Measurements from ENCODE around the gene DNAJA2. TPM values are rescaled to one million over a fixed set of nuclear protein-coding genes. Genes with fewer than 3 reads are reported as not detected.
A peak's percentile ranks its signal among the peaks of the same experiment; 100 is the strongest.

DNAJA2 gene
- total RNA-seq (2014; rRNA removed; shearing (Covaris generic)) (40.8 and 43.3 TPM in 2 replicates), total RNA-seq (2022) (50.4 and 61.6 TPM in 2 replicates), Bru-seq, nascent RNA (percentile 93 among the genes with signal in this experiment), BruChase-seq, experiment 1, labeled RNA remaining after a 6-hour chase (percentile 85 among the genes with signal in this experiment), BruChase-seq, experiment 2, labeled RNA remaining after a 2-hour chase (percentile 95 among the genes with signal in this experiment)
- long read RNA-seq, transcript DNAJA2-201 (9 exons, 3,122 nt) = major isoform, 75 of 87 reads
- long read RNA-seq, partial matches to known transcripts = 5 of 87 reads
- long read RNA-seq, other reads (novel, unspliced or antisense) = 7 of 87 reads

GRCh38 chr16:46973207-46973995, at the start of gene DNAJA2:
DNAJA2 (minus strand) TSS chr16:46973674; CDS start chr16:46973572, 102 bp downstream.
- TF ChIP-seq, protein P1, sequence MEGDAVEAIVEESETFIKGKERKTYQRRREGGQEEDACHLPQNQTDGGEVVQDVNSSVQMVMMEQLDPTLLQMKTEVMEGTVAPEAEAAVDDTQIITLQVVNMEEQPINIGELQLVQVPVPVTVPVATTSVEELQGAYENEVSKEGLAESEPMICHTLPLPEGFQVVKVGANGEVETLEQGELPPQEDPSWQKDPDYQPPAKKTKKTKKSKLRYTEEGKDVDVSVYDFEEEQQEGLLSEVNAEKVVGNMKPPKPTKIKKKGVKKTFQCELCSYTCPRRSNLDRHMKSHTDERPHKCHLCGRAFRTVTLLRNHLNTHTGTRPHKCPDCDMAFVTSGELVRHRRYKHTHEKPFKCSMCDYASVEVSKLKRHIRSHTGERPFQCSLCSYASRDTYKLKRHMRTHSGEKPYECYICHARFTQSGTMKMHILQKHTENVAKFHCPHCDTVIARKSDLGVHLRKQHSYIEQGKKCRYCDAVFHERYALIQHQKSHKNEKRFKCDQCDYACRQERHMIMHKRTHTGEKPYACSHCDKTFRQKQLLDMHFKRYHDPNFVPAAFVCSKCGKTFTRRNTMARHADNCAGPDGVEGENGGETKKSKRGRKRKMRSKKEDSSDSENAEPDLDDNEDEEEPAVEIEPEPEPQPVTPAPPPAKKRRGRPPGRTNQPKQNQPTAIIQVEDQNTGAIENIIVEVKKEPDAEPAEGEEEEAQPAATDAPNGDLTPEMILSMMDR (conservative IDR thresholded peaks at IDR 0.05; ENCODE audit: low read length) = no peak
- no peak for TF ChIP-seq EZH2phosphoT487 (IDR thresholded peaks at IDR 0.05; ENCODE audit: borderline replicate concordance, low read depth, low read length)
- BruUV-seq (replicated peaks) = no TSS peak
- intact Hi-C loops (cut with micrococcal nuclease; ENCODE audit: unreplicated experiment) = loop anchor here (2.0 to 10.0 kb wide), 4 partner anchors 45 to 521 kb away; no protein-coding TSS in a partner anchor
- H4K20me1 ChIP-seq (ENCODE audit: insufficient read depth, low read length) = peaks cover 22% of the 10 kb centered on the region
- peaks cover 56% of the 10 kb centered on the region for H3K79me2 ChIP-seq (ENCODE audit: insufficient read depth, low read depth, low read length)
- CTCF ChIA-PET (ENCODE audit: unreplicated experiment) = interaction anchor here (0.7 kb wide), 1 partner anchor 10 kb away, joined by 3 read pairs; no protein-coding TSS in a partner anchor
- peak; percentile 90 for DNase-seq (ENCODE audit: low spot score)
- peak within 1 kb of the TSS; percentile 38; the same call in 1 of the 2 replicates for H2AFZ ChIP-seq (ENCODE audit: low read length)
- peak within 1 kb of the TSS; percentile 80 for H3K27ac ChIP-seq (ENCODE audit: low read depth, low read length, poor library complexity, severe bottlenecking)
- H3K9me3 ChIP-seq (ENCODE audit: low read length) = no peaks in the 10 kb centered on the region
- H3K4me1 ChIP-seq (ENCODE audit: insufficient read depth, low read length, poor library complexity, severe bottlenecking) = peaks cover 43% of the 10 kb centered on the region
- H3K4me3 ChIP-seq (ENCODE audit: low read depth, low read length, poor library complexity, severe bottlenecking) = peak within 1 kb of the TSS; percentile 87
- H3K4me2 ChIP-seq (ENCODE audit: low read length) = peak within 1 kb of the TSS; percentile 91
- peaks cover 41% of the 10 kb centered on the region for H3K36me3 ChIP-seq (ENCODE audit: insufficient read depth, low read length)
- POLR2A ChIA-PET = interaction anchor here (0.6 to 3.2 kb wide), 8 partner anchors 10 to 640 kb away, joined by 3 to 11 read pairs (median 3); no protein-coding TSS in a partner anchor
- H3K9me2 ChIP-seq (ENCODE audit: insufficient read depth, low read length) = no peaks in the 10 kb centered on the region

- Histone ChIP-seq H3K27ac (ENCODE audit: low read depth, low read length, poor library complexity, severe bottlenecking) (no peak overlapping the region), H3K36me3 (ENCODE audit: insufficient read depth, low read length) (no peaks in the 10 kb centered on the region), H3K9me2 (ENCODE audit: insufficient read depth, low read length) (no peaks in the 10 kb centered on the region), H3K79me2 (ENCODE audit: insufficient read depth, low read depth, low read length) (no peaks in the 10 kb centered on the region), H4K20me1 (ENCODE audit: insufficient read depth, low read length) (no peaks in the 10 kb centered on the region), H2AFZ (ENCODE audit: low read length) (no peak overlapping the region), H3K4me1 (ENCODE audit: insufficient read depth, low read length, poor library complexity, severe bottlenecking) (peaks cover 5% of the 10 kb centered on the region), H3K4me3 (ENCODE audit: low read depth, low read length, poor library complexity, severe bottlenecking) (no peak overlapping the region), H3K4me2 (ENCODE audit: low read length) (no peak overlapping the region), H3K9me3 (ENCODE audit: low read length) (no peaks in the 10 kb centered on the region)
- TF ChIP-seq EZH2phosphoT487 (IDR thresholded peaks at IDR 0.05; ENCODE audit: borderline replicate concordance, low read depth, low read length) = no peak
- TF ChIP-seq, protein P1 (conservative IDR thresholded peaks at IDR 0.05; ENCODE audit: low read length) = peak; percentile 66
- no peak for DNase-seq (ENCODE audit: low spot score)
- ChIA-PET POLR2A (interaction anchor here (1.1 kb wide), 1 partner anchor 46 kb away, joined by 3 read pairs; the partner anchor contains the start of gene DNAJA2), CTCF (ENCODE audit: unreplicated experiment) (no interaction called here)
- intact Hi-C loops (cut with micrococcal nuclease; ENCODE audit: unreplicated experiment) = loop anchor here (2.0 kb wide), 2 partner anchors 47 to 71 kb away; partner anchors contain the start of gene DNAJA2
- no TSS peak for BruUV-seq (replicated peaks)
Measured at GRCh38 chr16:47019568-47019967, 46.1 kb upstream of the DNAJA2 start.
